ENCODE data around the gene P2RX3. TPM values are rescaled to one million over a fixed set of nuclear protein-coding genes. Genes with fewer than 3 reads are reported as not detected.

Gene P2RX3
- total RNA-seq, 2 experiments from 2014 or later, result not detected

- no peak overlapping the region for H3K4me3 ChIP-seq (ENCODE audit: low read depth, low read length, poor library complexity, severe bottlenecking)
- ChIA-PET CTCF (ENCODE audit: unreplicated experiment) (no interaction called here), POLR2A (interaction anchor here (1.4 to 1.6 kb wide), 2 partner anchors 8 to 11 kb away, joined by 3 to 7 read pairs; partner anchors contain the start of gene SLC43A3)
- H3K36me3 ChIP-seq (ENCODE audit: insufficient read depth, low read length), result peaks cover 97% of the 10 kb centered on the region
- BruUV-seq (replicated peaks), result no TSS peak
- H3K9me3 ChIP-seq (ENCODE audit: low read length), result no peaks in the 10 kb centered on the region
- no peak for DNase-seq (ENCODE audit: low spot score)
- H3K27ac ChIP-seq (ENCODE audit: low read depth, low read length, poor library complexity, severe bottlenecking), result no peak overlapping the region
- no peaks in the 10 kb centered on the region for H3K4me1 ChIP-seq (ENCODE audit: insufficient read depth, low read length, poor library complexity, severe bottlenecking)
- TF ChIP-seq EZH2phosphoT487 (IDR thresholded peaks at IDR 0.05; ENCODE audit: borderline replicate concordance, low read depth, low read length), result no peak
- TF ChIP-seq, protein P1, sequence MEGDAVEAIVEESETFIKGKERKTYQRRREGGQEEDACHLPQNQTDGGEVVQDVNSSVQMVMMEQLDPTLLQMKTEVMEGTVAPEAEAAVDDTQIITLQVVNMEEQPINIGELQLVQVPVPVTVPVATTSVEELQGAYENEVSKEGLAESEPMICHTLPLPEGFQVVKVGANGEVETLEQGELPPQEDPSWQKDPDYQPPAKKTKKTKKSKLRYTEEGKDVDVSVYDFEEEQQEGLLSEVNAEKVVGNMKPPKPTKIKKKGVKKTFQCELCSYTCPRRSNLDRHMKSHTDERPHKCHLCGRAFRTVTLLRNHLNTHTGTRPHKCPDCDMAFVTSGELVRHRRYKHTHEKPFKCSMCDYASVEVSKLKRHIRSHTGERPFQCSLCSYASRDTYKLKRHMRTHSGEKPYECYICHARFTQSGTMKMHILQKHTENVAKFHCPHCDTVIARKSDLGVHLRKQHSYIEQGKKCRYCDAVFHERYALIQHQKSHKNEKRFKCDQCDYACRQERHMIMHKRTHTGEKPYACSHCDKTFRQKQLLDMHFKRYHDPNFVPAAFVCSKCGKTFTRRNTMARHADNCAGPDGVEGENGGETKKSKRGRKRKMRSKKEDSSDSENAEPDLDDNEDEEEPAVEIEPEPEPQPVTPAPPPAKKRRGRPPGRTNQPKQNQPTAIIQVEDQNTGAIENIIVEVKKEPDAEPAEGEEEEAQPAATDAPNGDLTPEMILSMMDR (conservative IDR thresholded peaks at IDR 0.05; ENCODE audit: low read length), result no peak
- no peaks in the 10 kb centered on the region for H4K20me1 ChIP-seq (ENCODE audit: insufficient read depth, low read length)
- no peaks in the 10 kb centered on the region for H3K9me2 ChIP-seq (ENCODE audit: insufficient read depth, low read length)
- H2AFZ ChIP-seq (ENCODE audit: low read length), result no peak overlapping the region
- no peaks in the 10 kb centered on the region for H3K79me2 ChIP-seq (ENCODE audit: insufficient read depth, low read depth, low read length)
- intact Hi-C loops (cut with micrococcal nuclease; ENCODE audit: unreplicated experiment), result no loop called here
- no peak overlapping the region for H3K4me2 ChIP-seq (ENCODE audit: low read length)
These were observed 80.0 kb downstream of the P2RX3 start for GRCh38 chr11:57418131-57418530.

DNA sequence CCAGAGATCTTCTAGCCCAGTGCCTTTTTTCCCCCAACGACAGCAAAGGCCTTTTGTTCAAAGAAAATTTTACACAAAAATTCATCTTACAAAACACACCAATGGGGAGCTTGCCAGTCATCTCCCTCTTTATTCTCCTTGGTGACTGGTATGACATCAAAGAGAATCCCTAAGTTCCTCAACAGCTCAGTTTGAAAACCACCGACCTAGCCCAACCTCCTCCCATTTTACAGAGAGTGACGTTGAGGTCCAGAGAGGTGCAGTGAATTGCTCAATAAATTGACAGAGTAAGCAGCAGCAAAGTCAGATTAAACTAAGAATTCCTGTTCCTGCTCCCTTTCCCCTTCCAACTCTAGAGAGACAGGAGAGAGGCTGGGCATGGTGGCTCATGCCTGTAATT lies 81.0 kb downstream of the P2RX3 start:
- Histone ChIP-seq H3K36me3 (ENCODE audit: insufficient read depth, low read length) (peaks cover 96% of the 10 kb centered on the region), H4K20me1 (ENCODE audit: insufficient read depth, low read length) (no peaks in the 10 kb centered on the region), H3K27ac (ENCODE audit: low read depth, low read length, poor library complexity, severe bottlenecking) (no peak overlapping the region), H3K9me2 (ENCODE audit: insufficient read depth, low read length) (no peaks in the 10 kb centered on the region), H3K79me2 (ENCODE audit: insufficient read depth, low read depth, low read length) (no peaks in the 10 kb centered on the region), H3K4me3 (ENCODE audit: low read depth, low read length, poor library complexity, severe bottlenecking) (no peak overlapping the region), H2AFZ (ENCODE audit: low read length) (no peak overlapping the region), H3K4me1 (ENCODE audit: insufficient read depth, low read length, poor library complexity, severe bottlenecking) (peaks cover 2% of the 10 kb centered on the region), H3K4me2 (ENCODE audit: low read length) (no peak overlapping the region), H3K9me3 (ENCODE audit: low read length) (no peaks in the 10 kb centered on the region)
- ChIA-PET POLR2A (interaction anchor here (0.6 to 0.7 kb wide), 3 partner anchors 89 to 97 kb away, joined by 3 to 4 read pairs (median 3); no protein-coding TSS in a partner anchor), CTCF (ENCODE audit: unreplicated experiment) (no interaction called here)
- no peak for DNase-seq (ENCODE audit: low spot score)
- no TSS peak for BruUV-seq (replicated peaks)
- TF ChIP-seq, protein P1 (conservative IDR thresholded peaks at IDR 0.05; ENCODE audit: low read length), result no peak
- TF ChIP-seq EZH2phosphoT487 (IDR thresholded peaks at IDR 0.05; ENCODE audit: borderline replicate concordance, low read depth, low read length), result no peak
- intact Hi-C loops (cut with micrococcal nuclease; ENCODE audit: unreplicated experiment), result no loop called here

DNA sequence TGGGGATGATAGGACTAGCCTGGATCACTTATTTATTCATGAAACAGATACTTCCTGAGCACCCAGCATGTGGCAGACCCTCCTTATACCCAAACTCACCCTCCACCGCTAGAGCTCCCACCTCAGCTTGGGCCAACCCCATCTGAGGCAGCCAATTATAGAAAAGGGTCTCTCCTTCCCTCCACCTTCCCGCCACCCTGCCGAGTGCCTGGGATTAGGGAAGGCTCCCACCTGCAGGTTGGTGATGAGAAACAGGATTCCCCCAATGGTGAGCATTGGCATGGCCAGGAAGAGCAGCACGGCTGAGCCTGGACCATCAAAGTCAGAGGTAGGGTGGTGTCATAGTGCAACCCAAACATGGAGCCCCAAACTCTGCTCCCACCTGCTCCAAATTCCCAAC lies 82.9 kb downstream of the P2RX3 start:
- Histone ChIP-seq H3K27ac (ENCODE audit: low read depth, low read length, poor library complexity, severe bottlenecking) (no peak overlapping the region), H3K79me2 (ENCODE audit: insufficient read depth, low read depth, low read length) (peaks cover 17% of the 10 kb centered on the region; the same call in 1 of the 2 replicates), H3K9me2 (ENCODE audit: insufficient read depth, low read length) (no peaks in the 10 kb centered on the region), H3K4me3 (ENCODE audit: low read depth, low read length, poor library complexity, severe bottlenecking) (no peak overlapping the region), H3K4me2 (ENCODE audit: low read length) (no peak overlapping the region), H3K4me1 (ENCODE audit: insufficient read depth, low read length, poor library complexity, severe bottlenecking) (peaks cover 16% of the 10 kb centered on the region), H3K36me3 (ENCODE audit: insufficient read depth, low read length) (peaks cover 95% of the 10 kb centered on the region), H4K20me1 (ENCODE audit: insufficient read depth, low read length) (no peaks in the 10 kb centered on the region), H3K9me3 (ENCODE audit: low read length) (no peaks in the 10 kb centered on the region), H2AFZ (ENCODE audit: low read length) (no peak overlapping the region)
- POLR2A ChIA-PET, result interaction anchor here (0.5 kb wide), 1 partner anchor 10 kb away, joined by 4 read pairs; no protein-coding TSS in a partner anchor
- DNase-seq (ENCODE audit: low spot score), result no peak
- no TSS peak for BruUV-seq (replicated peaks)
- intact Hi-C loops (cut with micrococcal nuclease; ENCODE audit: unreplicated experiment), result no loop called here
- no peak for TF ChIP-seq EZH2phosphoT487 (IDR thresholded peaks at IDR 0.05; ENCODE audit: borderline replicate concordance, low read depth, low read length)
- TF ChIP-seq, protein P1 (conservative IDR thresholded peaks at IDR 0.05; ENCODE audit: low read length), result no peak
- CTCF ChIA-PET (ENCODE audit: unreplicated experiment), result no interaction called here
